GM18520 (cell line): Measurements from ENCODE around the gene HYAL1.
A peak's percentile ranks its signal among the peaks of the same experiment; 100 is the strongest.

Experiments used
- ATAC-seq: cut with Tn5 transposase; IDR thresholded peaks from one replicate; pipeline ENCODE4 v1.9.1; 2021; ENCODE audit not compliant: unreplicated experiment

The HYAL1 gene

GRCh38 chr3:50303013-50303815 is at the start of gene HYAL1:
HYAL1 (minus strand) TSS chr3:50303574; CDS start chr3:50302956, 618 bp downstream.
- ATAC-seq: no peak

- no peak for ATAC-seq
Observed at GRCh38 chr3:50352781-50353180, 49.4 kb upstream of the HYAL1 start.

- no peak for ATAC-seq
Observed at GRCh38 chr3:50351323-50351697, 47.9 kb upstream of the HYAL1 start.

- ATAC-seq: peak; percentile 77
Observed at GRCh38 chr3:50350527-50351322, 47.4 kb upstream of the HYAL1 start, which contains the start of the genes CYB561D2 and NPRL2. CYB561D2 (plus strand) TSS chr3:50350862; CDS start chr3:50351434, 572 bp downstream. NPRL2 (minus strand) TSS chr3:50350775; CDS start chr3:50350652, 123 bp downstream.

GRCh38 chr3:50350213-50350526 is 46.8 kb upstream of the HYAL1 start:
- no peak for ATAC-seq

- ATAC-seq: no peak
Observed at GRCh38 chr3:50347187-50347813, 43.9 kb upstream of the HYAL1 start.

GRCh38 chr3:50345586-50346234 is 42.3 kb upstream of the HYAL1 start, which contains the start of gene ZMYND10:
ZMYND10 (minus strand) TSS chr3:50345732; CDS start chr3:50345579, 153 bp downstream.
- no peak for ATAC-seq

- ATAC-seq: no peak
Observed at GRCh38 chr3:50345008-50345407, 41.6 kb upstream of the HYAL1 start.

- no peak for ATAC-seq
Observed at GRCh38 chr3:50342813-50343633, 39.6 kb upstream of the HYAL1 start.

- ATAC-seq: no peak
Observed at GRCh38 chr3:50341996-50342650, 38.7 kb upstream of the HYAL1 start.

- ATAC-seq: no peak
Observed at GRCh38 chr3:50341537-50341936, 38.2 kb upstream of the HYAL1 start.

GRCh38 chr3:50340448-50341329 is 37.3 kb upstream of the HYAL1 start, which contains the start of gene RASSF1:
RASSF1 (minus strand) TSS chr3:50340836; CDS start chr3:50340805, 31 bp downstream.
- no peak for ATAC-seq

- ATAC-seq: no peak
Observed at GRCh38 chr3:50340147-50340447, 36.7 kb upstream of the HYAL1 start.

GRCh38 chr3:50339485-50340146 is 36.2 kb upstream of the HYAL1 start:
- ATAC-seq: no peak

- no peak for ATAC-seq
Observed at GRCh38 chr3:50338965-50339364, 35.6 kb upstream of the HYAL1 start.

- peak; percentile 72 for ATAC-seq
Observed at GRCh38 chr3:50337175-50337861, 33.9 kb upstream of the HYAL1 start.

GRCh38 chr3:50336452-50337174 is 33.2 kb upstream of the HYAL1 start:
- ATAC-seq: peak; percentile 19
